GM18505 (cell line): ENCODE data around the gene NR2F2.

ENCODE experiments used
- ATAC-seq: cut with Tn5 transposase; IDR thresholded peaks from one replicate; pipeline ENCODE4 v1.9.1; 2021; ENCODE audit not compliant: unreplicated experiment
- POLR2A ChIP-seq: IDR thresholded peaks from 4 replicates; pipeline ENCODE4 v1.6.1; 2011; ENCODE audit warnings: borderline replicate concordance; ENCODE audit not compliant: insufficient read depth, insufficient read length; ENCODE audit errors: extremely low read depth

NR2F2 gene

GRCh38 chr15:96331144-96331944 is 844 bp downstream of the NR2F2 start:
- no peak for ATAC-seq
- no peak for TF ChIP-seq POLR2A

- TF ChIP-seq POLR2A = no peak
- no peak for ATAC-seq
These were observed 1.6 kb downstream of the NR2F2 start for GRCh38 chr15:96331945-96332636.

GRCh38 chr15:96332637-96333121 is 2.2 kb downstream of the NR2F2 start:
- no peak for TF ChIP-seq POLR2A
- no peak for ATAC-seq

- no peak for ATAC-seq
- TF ChIP-seq POLR2A = no peak
These were observed 2.9 kb downstream of the NR2F2 start for GRCh38 chr15:96333131-96334016.

GRCh38 chr15:96334017-96334704 is 3.7 kb downstream of the NR2F2 start:
- ATAC-seq = no peak
- no peak for TF ChIP-seq POLR2A

GRCh38 chr15:96334705-96335410 is 4.4 kb downstream of the NR2F2 start:
- ATAC-seq = no peak
- no peak for TF ChIP-seq POLR2A

GRCh38 chr15:96335411-96336024 is 5.0 kb downstream of the NR2F2 start:
- no peak for ATAC-seq
- no peak for TF ChIP-seq POLR2A

- ATAC-seq = no peak
These were observed 5.7 kb downstream of the NR2F2 start for GRCh38 chr15:96336108-96336595.

GRCh38 chr15:96336596-96337364 is 6.3 kb downstream of the NR2F2 start:
- ATAC-seq = no peak
- TF ChIP-seq POLR2A = no peak

More at GRCh38 chr15:96336108-96336595, 5.7 kb downstream of the NR2F2 start:
- TF ChIP-seq POLR2A = no peak

- no peak for TF ChIP-seq POLR2A
- ATAC-seq = no peak
These were observed 7.0 kb downstream of the NR2F2 start for GRCh38 chr15:96337365-96338023.
